Ascending aorta (tissue), 2 donors: ENCODE data around the gene CCDC141. TPM values are rescaled to one million over a fixed set of nuclear protein-coding genes. Genes with fewer than 3 reads are reported as not detected.
"Not testable (repeated sequence)": the region's sequence is repeated elsewhere in the genome, so short reads cannot be mapped to it uniquely, and the experiment has no call there.

ENCODE experiments used
- DNase-seq, 2 donors: peaks; one replicate each; pipeline ENCODE4 v3.0.0-alpha.2; 2019; ENCODE audit warnings: low spot score in 2 of 2
- H3K27ac ChIP-seq, 2 donors: fragments of 200-600 bp; sonication (generic); one replicate each; pipeline ENCODE4 v1.5.1; 2016 to 2017; ENCODE audit warnings: mild to moderate bottlenecking in 1 of 2
- H3K27me3 ChIP-seq: fragments of 200-600 bp; sonication (generic); one replicate; pipeline ENCODE4 v1.5.1; 2017
- H3K36me3 ChIP-seq, 2 donors: fragments of 200-600 bp; sonication (generic); one replicate each; pipeline ENCODE4 v1.5.1; 2016
- H3K4me1 ChIP-seq, 2 donors: fragments of 200-600 bp; sonication (generic); one replicate each; pipeline ENCODE4 v1.5.1; 2016 to 2017; ENCODE audit warnings: mild to moderate bottlenecking in 1 of 2
- H3K4me3 ChIP-seq, 2 donors: fragments of 200-600 bp; sonication (generic); one replicate each; pipeline ENCODE4 v1.5.1; 2016 to 2017; ENCODE audit warnings: mild to moderate bottlenecking in 1 of 2
- H3K9me3 ChIP-seq, 2 donors: fragments of 200-600 bp; sonication (generic); one replicate each; pipeline ENCODE4 v1.5.1; 2016
- CTCF ChIP-seq, 3 experiments: fragments of 200-600 bp in 2 of 3; fragments of 450-650 bp in 1 of 3; sonication (generic) in 2 of 3; IDR thresholded peaks; one replicate each; pipeline ENCODE4 v1.5.1; 2016 to 2019; ENCODE audit warnings: antibody characterized with exemption in 3 of 3, mild to moderate bottlenecking in 1 of 3, moderate library complexity in 1 of 3
- intact Hi-C: fragments of 100-400 bp; cut with DNase I; formaldehyde crosslinking; loops from one replicate; pipeline ENCODE4 v1.15.1; 2023
- total RNA-seq: library from RNA; depleted of rRNA; stranded (reverse); fragments of >200 nt; gene quantifications from one replicate; pipeline ENCODE4 v1.1.0, GENCODE V29; 2016

Gene CCDC141
- total RNA-seq, 1 donor from 2014 or later: 2.0 TPM

- DNase-seq: no peak
- no peaks in the 10 kb centered on the region for H3K27me3 ChIP-seq
- H3K27ac ChIP-seq: peak overlapping the region in 1 of 2 donors; percentile 12
- intact Hi-C loops: no loop called here
- peak overlapping the region; percentile 6 to 40 for H3K4me3 ChIP-seq
- H3K9me3 ChIP-seq: no peaks in the 10 kb centered on the region
- no peaks in the 10 kb centered on the region for H3K36me3 ChIP-seq
- H3K4me1 ChIP-seq: peaks cover 0 to 12% of the 10 kb centered on the region in 2 donors
- TF ChIP-seq CTCF (IDR thresholded peaks at IDR 0.05): no peak
Measured at GRCh38 chr2:179049203-179049545, 763 bp downstream of the CCDC141 start.

GRCh38 chr2:179048099-179048498 lies 1.8 kb downstream of the CCDC141 start:
- Histone ChIP-seq H3K9me3 (no peaks in the 10 kb centered on the region), H3K4me3 (no peak overlapping the region), H3K4me1 (peaks cover 0 to 12% of the 10 kb centered on the region in 2 donors), H3K27me3 (no peaks in the 10 kb centered on the region), H3K36me3 (no peaks in the 10 kb centered on the region), H3K27ac (no peak overlapping the region)
- TF ChIP-seq CTCF (IDR thresholded peaks at IDR 0.05): no peak
- DNase-seq: no peak
- intact Hi-C loops: no loop called here

- H3K9me3 ChIP-seq, H3K4me1 ChIP-seq, H3K4me3 ChIP-seq, DNase-seq, H3K27me3 ChIP-seq, intact Hi-C loops, H3K27ac ChIP-seq, H3K36me3 ChIP-seq: not testable (repeated sequence)
Measured at GRCh38 chr2:179045602-179046001, 4.3 kb downstream of the CCDC141 start.

- H3K4me1 ChIP-seq: peaks cover 0 to 3% of the 10 kb centered on the region in 2 donors
- no peaks in the 10 kb centered on the region for H3K27me3 ChIP-seq
- TF ChIP-seq CTCF (IDR thresholded peaks at IDR 0.05): no peak
- H3K9me3 ChIP-seq: no peaks in the 10 kb centered on the region
- no peak overlapping the region for H3K27ac ChIP-seq
- DNase-seq: no peak
- H3K4me3 ChIP-seq: no peak overlapping the region
- intact Hi-C loops: no loop called here
- H3K36me3 ChIP-seq: no peaks in the 10 kb centered on the region
Measured at GRCh38 chr2:179044500-179044899, 5.4 kb downstream of the CCDC141 start.

GRCh38 chr2:179037807-179038206 lies 12.1 kb downstream of the CCDC141 start:
- Histone ChIP-seq H3K4me3 (no peak overlapping the region), H3K36me3 (no peaks in the 10 kb centered on the region), H3K27me3 (no peaks in the 10 kb centered on the region), H3K9me3 (no peaks in the 10 kb centered on the region), H3K27ac (no peak overlapping the region), H3K4me1 (no peaks in the 10 kb centered on the region)
- DNase-seq: no peak
- intact Hi-C loops: no loop called here
- no peak for TF ChIP-seq CTCF (IDR thresholded peaks at IDR 0.05)

GRCh38 chr2:179036353-179036905 lies 13.5 kb downstream of the CCDC141 start:
- TF ChIP-seq CTCF (IDR thresholded peaks at IDR 0.05): no peak
- Histone ChIP-seq H3K4me1 (no peaks in the 10 kb centered on the region), H3K36me3 (no peaks in the 10 kb centered on the region), H3K9me3 (no peaks in the 10 kb centered on the region), H3K27ac (no peak overlapping the region), H3K4me3 (no peak overlapping the region), H3K27me3 (no peaks in the 10 kb centered on the region)
- intact Hi-C loops: no loop called here
- DNase-seq: no peak
